Endothelial cell of umbilical vein (primary cell): ENCODE data around the gene LSM14A. TPM values are rescaled to one million over a fixed set of nuclear protein-coding genes. Genes with fewer than 3 reads are reported as not detected.
"Not testable (repeated sequence)": the region's sequence is repeated elsewhere in the genome, so short reads cannot be mapped to it uniquely, and the experiment has no call there.

Experiments
- BruUV-seq: library from RNA; stranded (reverse); fragments of 400-500 nt; replicated peaks from 2 replicates; lab custom pipeline; 2021; lab: Mats Ljungman, UMichigan
- CTCF ChIA-PET: fragments of 300-600, 350-600 bp; sonication (Branson Sonifier 250); formaldehyde crosslinking; loops from one replicate; lab custom pipeline; 2021; ENCODE audit warnings: antibody characterized with exemption, inconsistent platforms; lab: Charles Lee
- POLR2A ChIA-PET: fragments of 300-600, 350-600 bp; sonication (Branson Sonifier 250); formaldehyde crosslinking; loops from one replicate; lab custom pipeline; 2021; ENCODE audit warnings: antibody characterized with exemption, inconsistent platforms; lab: Charles Lee
- DNase-seq: peaks from one replicate; pipeline ENCODE4 v3.0.0-alpha.2; 2011; ENCODE audit warnings: low read depth, low spot score
- FAIRE-seq: peaks from 2 replicates; lab custom pipeline; 2011; peaks lifted over from hg19 to GRCh38; lab: Jason Lieb, UNC
- H2AFZ ChIP-seq: 2 replicates; pipeline ENCODE4 v1.6.0; 2012; ENCODE audit warnings: low read depth, low read length, control low read depth, inconsistent platforms
- H3K27ac ChIP-seq: 2 replicates; pipeline ENCODE4 v1.5.1; 2011; ENCODE audit warnings: low read depth, mild to moderate bottlenecking, control low read depth, low read length, moderate library complexity; ENCODE audit not compliant: insufficient read depth
- H3K27me3 ChIP-seq, 2 experiments: 2 replicates each; pipeline versions ENCODE4 v1.6.0 to v1.6.1; 2011; ENCODE audit warnings: low read length in 2 of 2, mixed read lengths in 1 of 2; ENCODE audit not compliant: control insufficient read depth in 2 of 2, insufficient read depth in 2 of 2
- H3K36me3 ChIP-seq, 2 experiments: 2 replicates in 1 of 2; 3 replicates in 1 of 2; pipeline ENCODE4 v1.5.1; 2011; ENCODE audit warnings: low read length in 2 of 2, mild to moderate bottlenecking in 1 of 2, moderate library complexity in 1 of 2; ENCODE audit not compliant: control insufficient read depth in 2 of 2, insufficient read depth in 2 of 2; ENCODE audit errors: extremely low read depth in 1 of 2
- H3K4me1 ChIP-seq: 3 replicates; pipeline ENCODE4 v1.5.1; 2011; ENCODE audit warnings: mild to moderate bottlenecking, low read length; ENCODE audit not compliant: control insufficient read depth, insufficient read depth; ENCODE audit errors: extremely low read depth
- H3K4me2 ChIP-seq: 2 replicates; pipeline ENCODE4 v1.6.1; 2011; ENCODE audit warnings: low read length, control low read depth, mixed read lengths; ENCODE audit not compliant: insufficient read depth
- H3K4me3 ChIP-seq, 3 experiments: fragments of 200-600 bp in 1 of 3; sonication (generic), shearing (Covaris generic) in 1 of 3; replicated peaks in 1 of 3; 2 replicates each; pipeline ENCODE4 v1.5.1; 2011 to 2016; ENCODE audit warnings: control low read depth in 3 of 3, low read length in 3 of 3, mild to moderate bottlenecking in 2 of 3, inconsistent platforms in 1 of 3, low read depth in 1 of 3, moderate library complexity in 1 of 3; ENCODE audit not compliant: insufficient read depth in 1 of 3
- H3K79me2 ChIP-seq: 2 replicates; pipeline ENCODE4 v1.6.0; 2012; ENCODE audit warnings: low read length, inconsistent platforms; ENCODE audit not compliant: control insufficient read depth, insufficient read depth
- H3K9ac ChIP-seq: replicated peaks from 2 replicates; pipeline ENCODE3; 2011; ENCODE audit warnings: low read length, control low read depth; ENCODE audit not compliant: insufficient read depth; ENCODE audit errors: extremely low read depth
- H3K9me1 ChIP-seq: replicated peaks from 3 replicates; pipeline ENCODE4 v1.6.0; 2011; ENCODE audit warnings: mild to moderate bottlenecking, low read length; ENCODE audit not compliant: control insufficient read depth, insufficient read depth; ENCODE audit errors: extremely low read depth
- H3K9me3 ChIP-seq: replicated peaks from 2 replicates; pipeline ENCODE4 v1.5.1; 2012; ENCODE audit warnings: low read length, inconsistent platforms; ENCODE audit not compliant: control insufficient read depth, insufficient read depth
- H4K20me1 ChIP-seq: replicated peaks from 2 replicates; pipeline ENCODE3; 2011; ENCODE audit warnings: mild to moderate bottlenecking, low read length; ENCODE audit not compliant: control insufficient read depth, insufficient read depth; ENCODE audit errors: extremely low read depth
- FOS ChIP-seq: IDR thresholded peaks from 2 replicates; pipeline ENCODE4 v1.6.1; 2011; ENCODE audit warnings: mild to moderate bottlenecking, low read length, moderate library complexity, borderline replicate concordance; ENCODE audit not compliant: insufficient read depth
- GATA2 ChIP-seq: IDR thresholded peaks from 2 replicates; pipeline ENCODE4 v1.7.0; 2011; ENCODE audit warnings: low read depth, mild to moderate bottlenecking, moderate library complexity, mixed read lengths, low read length; ENCODE audit not compliant: insufficient read length, insufficient read depth
- JUN ChIP-seq: IDR thresholded peaks from 2 replicates; pipeline ENCODE4 v1.6.1; 2011; ENCODE audit warnings: borderline replicate concordance, low read depth; ENCODE audit not compliant: insufficient read length, insufficient read depth
- MAX ChIP-seq: IDR thresholded peaks from 2 replicates; pipeline ENCODE4 v1.6.1; 2011; ENCODE audit not compliant: insufficient read depth, insufficient read length
- MYC ChIP-seq: IDR thresholded peaks from one replicate; pipeline ENCODE4 v1.6.1; 2011; ENCODE audit warnings: mild to moderate bottlenecking, low read depth, low read length
- POLR2A ChIP-seq: IDR thresholded peaks from 2 replicates; pipeline ENCODE4 v1.6.1; 2012; ENCODE audit warnings: low read depth, mild to moderate bottlenecking, control low read depth, low read length
- POLR2AphosphoS5 ChIP-seq: IDR thresholded peaks from 2 replicates; pipeline ENCODE4 v1.6.1; 2012; ENCODE audit warnings: low read depth, mild to moderate bottlenecking, control low read depth, low read length, moderate library complexity; ENCODE audit not compliant: insufficient read depth
- dilution Hi-C: fragments of 300-500 bp; cut with MboI; formaldehyde crosslinking; loops from one replicate; pipeline ENCODE4 v1.15.0; 2019; ENCODE audit warnings: low sequenced_read_pairs; ENCODE audit not compliant: extremely low pct_ligation_motif_present
- intact Hi-C: fragments of 100-400 bp; cut with micrococcal nuclease; formaldehyde crosslinking; loops from one replicate; pipeline ENCODE4 v1.10.0; 2022
- polyA plus RNA-seq, 4 experiments: library from polyadenylated mRNA; depleted of rRNA in 3 of 4; stranded (reverse) in 3 of 4; unstranded in 1 of 4; fragments of >200 nt; gene quantifications; 2 replicates each; pipeline versions ENCODE4 v1.2.1 to v1.2.3, GENCODE V29; 2011 to 2012; ENCODE audit warnings: missing spikeins in 1 of 4
- total RNA-seq: library from RNA; stranded (reverse); gene quantifications from 2 replicates; pipeline ENCODE4 v1.2.3, GENCODE V29; 2021
- TF ChIP-seq, protein P1 (sequence below), 2 donors: IDR thresholded peaks; 1 replicate in 1 of 2; 2 replicates in 1 of 2; pipeline ENCODE4 v1.5.1; 2011; ENCODE audit warnings: low read length in 2 of 2, mild to moderate bottlenecking in 2 of 2, moderate library complexity in 2 of 2, control low read depth in 1 of 2, inconsistent platforms in 1 of 2, low read depth in 1 of 2; ENCODE audit not compliant: insufficient read depth in 1 of 2; ENCODE audit errors: extremely low read depth in 1 of 2

The LSM14A gene
- total and polyA plus RNA-seq, 2 donors (not counting 3 experiments of a cell fraction or from before 2014, with no cell fraction given) = 96.7 to 122 TPM

- no peaks in the 10 kb centered on the region for H4K20me1 ChIP-seq
- H3K27ac ChIP-seq = no peak overlapping the region
- no peaks in the 10 kb centered on the region for H3K9me1 ChIP-seq
- peaks cover 8 to 9% of the 10 kb centered on the region in 2 experiments for H3K36me3 ChIP-seq
- intact Hi-C loops (loop anchor here (5.0 to 10.0 kb wide), 2 partner anchors 93 to 219 kb away; no protein-coding TSS in a partner anchor), dilution Hi-C loops (no loop called here)
- H3K4me2 ChIP-seq = no peak overlapping the region
- no peak overlapping the region for H3K4me3 ChIP-seq
- no peak for DNase-seq
- peaks cover 18% of the 10 kb centered on the region for H3K79me2 ChIP-seq
- H3K4me1 ChIP-seq = peaks cover 11% of the 10 kb centered on the region
- no TSS peak for BruUV-seq
- FAIRE-seq = no peak
- ChIA-PET CTCF (no interaction called here), POLR2A (no interaction called here)
- no peak for TF ChIP-seq POLR2A
- TF ChIP-seq MYC = no peak
- TF ChIP-seq POLR2AphosphoS5 = no peak
- TF ChIP-seq GATA2 = no peak
- TF ChIP-seq, protein P1, sequence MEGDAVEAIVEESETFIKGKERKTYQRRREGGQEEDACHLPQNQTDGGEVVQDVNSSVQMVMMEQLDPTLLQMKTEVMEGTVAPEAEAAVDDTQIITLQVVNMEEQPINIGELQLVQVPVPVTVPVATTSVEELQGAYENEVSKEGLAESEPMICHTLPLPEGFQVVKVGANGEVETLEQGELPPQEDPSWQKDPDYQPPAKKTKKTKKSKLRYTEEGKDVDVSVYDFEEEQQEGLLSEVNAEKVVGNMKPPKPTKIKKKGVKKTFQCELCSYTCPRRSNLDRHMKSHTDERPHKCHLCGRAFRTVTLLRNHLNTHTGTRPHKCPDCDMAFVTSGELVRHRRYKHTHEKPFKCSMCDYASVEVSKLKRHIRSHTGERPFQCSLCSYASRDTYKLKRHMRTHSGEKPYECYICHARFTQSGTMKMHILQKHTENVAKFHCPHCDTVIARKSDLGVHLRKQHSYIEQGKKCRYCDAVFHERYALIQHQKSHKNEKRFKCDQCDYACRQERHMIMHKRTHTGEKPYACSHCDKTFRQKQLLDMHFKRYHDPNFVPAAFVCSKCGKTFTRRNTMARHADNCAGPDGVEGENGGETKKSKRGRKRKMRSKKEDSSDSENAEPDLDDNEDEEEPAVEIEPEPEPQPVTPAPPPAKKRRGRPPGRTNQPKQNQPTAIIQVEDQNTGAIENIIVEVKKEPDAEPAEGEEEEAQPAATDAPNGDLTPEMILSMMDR (IDR thresholded peaks at IDR 0.05; ENCODE audit: extremely low read depth in 1 of 2, insufficient read depth in 1 of 2, low read depth in 1 of 2, low read length in 2 of 2) = no peak
- TF ChIP-seq MAX = no peak
- TF ChIP-seq FOS = no peak
- no peak for TF ChIP-seq JUN
- H3K27me3 ChIP-seq = no peaks in the 10 kb centered on the region
- no peak overlapping the region for H2AFZ ChIP-seq
- H3K9ac ChIP-seq = no peak overlapping the region
- H3K9me3 ChIP-seq = no peaks in the 10 kb centered on the region
Measured at GRCh38 chr19:34215666-34216038, 43.3 kb downstream of the LSM14A start.

GRCh38 chr19:34216745-34217219 is 44.5 kb downstream of the LSM14A start:
- H3K36me3 ChIP-seq = peaks cover 8 to 15% of the 10 kb centered on the region in 2 experiments
- dilution Hi-C loops, H2AFZ ChIP-seq: not testable (repeated sequence)

More at GRCh38 chr19:34216745-34217219, 44.5 kb downstream of the LSM14A start:
- Histone ChIP-seq H3K79me2 (peaks cover 24% of the 10 kb centered on the region), H3K4me1 (peaks cover 11% of the 10 kb centered on the region)
- intact Hi-C loops = loop anchor here (5.0 to 10.0 kb wide), 2 partner anchors 94 to 218 kb away; no protein-coding TSS in a partner anchor
- POLR2A ChIA-PET, H3K9ac ChIP-seq, FAIRE-seq, H3K9me1 ChIP-seq, H4K20me1 ChIP-seq, H3K27ac ChIP-seq, DNase-seq, H3K4me3 ChIP-seq, H3K9me3 ChIP-seq, H3K4me2 ChIP-seq, BruUV-seq, H3K27me3 ChIP-seq: not testable (repeated sequence)
- CTCF ChIA-PET = interaction anchor here (0.6 to 1.5 kb wide), 4 partner anchors 8 to 100 kb away, joined by 3 to 4 read pairs (median 3); no protein-coding TSS in a partner anchor
